ENCODE measurements around the gene MRPL20.
A peak's percentile ranks its signal among the peaks of the same experiment; 100 is the strongest.
"Not testable (repeated sequence)": the region's sequence is repeated elsewhere in the genome, so short reads cannot be mapped to it uniquely, and the experiment has no call there.

The MRPL20 gene

DNA sequence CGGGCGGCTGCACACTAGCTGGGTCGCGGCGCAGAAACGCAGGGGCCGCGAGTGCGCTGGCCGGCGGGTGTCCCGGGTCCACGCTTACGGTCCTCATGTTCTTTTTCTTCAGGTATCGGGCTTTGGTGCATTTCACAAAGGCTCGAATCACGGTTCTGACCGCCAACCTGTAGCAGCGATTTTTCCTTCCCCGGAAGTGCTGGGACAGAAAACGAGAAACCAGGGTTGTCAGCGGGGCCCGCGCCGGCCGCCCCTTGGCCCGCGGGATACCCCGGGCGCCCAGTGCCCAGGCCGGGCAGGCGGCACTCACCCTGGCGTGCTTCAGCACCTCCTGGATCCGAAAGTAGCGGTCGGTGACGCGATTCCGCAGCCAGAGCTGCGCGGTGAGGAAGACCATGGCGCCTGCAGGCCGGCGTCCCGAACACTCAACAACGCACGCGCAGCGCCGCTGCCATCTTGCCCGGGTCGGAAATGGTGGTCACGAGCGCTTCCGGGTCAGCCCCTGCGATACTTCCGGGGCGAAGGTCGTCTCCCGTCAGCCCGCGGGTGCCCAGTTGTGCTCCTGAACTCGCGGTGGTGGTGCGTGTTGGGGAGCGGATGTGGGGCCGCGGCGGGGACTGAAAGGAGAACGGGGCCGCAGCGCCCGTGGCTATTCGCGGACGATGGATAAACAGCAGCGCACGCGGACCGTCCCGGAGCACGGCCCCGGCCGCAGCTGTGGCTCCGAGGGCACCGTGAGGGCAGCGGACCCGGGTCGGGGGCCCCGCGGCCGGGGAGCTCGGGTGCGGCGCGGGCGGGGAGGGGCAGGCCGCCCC is at the start of gene MRPL20:
MRPL20 (minus strand) TSS at position 473 of the 815 bp plus-strand sequence; CDS start at position 397, 76 bp downstream.
- DNase-seq, result peak; percentile 81

DNA sequence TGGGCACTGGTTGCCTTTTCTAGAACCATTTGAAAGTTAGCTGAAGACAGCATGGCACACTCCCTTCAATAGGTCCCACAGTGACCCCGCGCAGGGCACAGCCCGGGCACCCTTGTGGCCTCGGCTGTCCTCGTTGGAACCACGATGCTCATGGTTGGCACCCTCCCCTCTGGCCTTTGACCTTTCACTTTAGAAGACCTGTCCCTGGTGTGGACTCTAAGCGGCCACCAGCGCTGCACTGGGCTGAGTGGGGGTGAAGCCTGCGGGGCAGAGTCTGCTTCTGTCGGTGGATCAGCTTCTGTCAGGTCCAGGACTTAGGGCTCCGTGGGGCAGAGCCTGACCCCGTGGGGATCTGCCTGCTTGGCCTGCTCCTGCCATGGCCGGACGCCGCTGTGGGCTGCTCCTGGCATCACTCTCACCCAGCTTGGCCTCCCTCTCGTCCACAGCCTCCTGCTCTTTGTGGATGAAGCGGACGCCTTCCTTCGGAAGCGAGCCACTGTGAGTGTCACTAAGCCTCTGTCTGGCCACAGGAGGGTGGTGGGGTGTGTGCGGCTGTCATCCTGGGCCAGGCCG is 49.7 kb upstream of the MRPL20 start:
- DNase-seq, result not testable (repeated sequence)

DNA sequence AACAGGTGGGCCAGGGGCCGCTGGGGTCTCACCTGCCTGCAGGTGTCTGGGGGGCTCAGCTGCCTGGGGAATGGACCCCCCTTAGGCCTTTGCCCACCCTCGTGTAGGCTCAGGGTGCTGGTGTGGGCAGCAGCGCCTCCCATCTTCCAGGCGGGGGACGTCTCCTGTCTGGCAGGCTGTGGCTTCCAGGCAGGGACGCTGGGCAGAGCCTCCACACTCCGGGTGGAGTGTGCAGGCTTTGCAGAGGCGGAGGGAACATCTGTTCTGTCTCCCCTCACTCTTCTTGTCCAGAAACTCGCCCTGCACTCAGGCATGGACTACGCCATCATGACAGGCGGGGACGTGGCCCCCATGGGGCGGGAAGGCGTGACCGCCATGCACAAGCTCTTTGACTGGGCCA is 48.8 kb upstream of the MRPL20 start:
- DNase-seq, result not testable (repeated sequence)

DNA sequence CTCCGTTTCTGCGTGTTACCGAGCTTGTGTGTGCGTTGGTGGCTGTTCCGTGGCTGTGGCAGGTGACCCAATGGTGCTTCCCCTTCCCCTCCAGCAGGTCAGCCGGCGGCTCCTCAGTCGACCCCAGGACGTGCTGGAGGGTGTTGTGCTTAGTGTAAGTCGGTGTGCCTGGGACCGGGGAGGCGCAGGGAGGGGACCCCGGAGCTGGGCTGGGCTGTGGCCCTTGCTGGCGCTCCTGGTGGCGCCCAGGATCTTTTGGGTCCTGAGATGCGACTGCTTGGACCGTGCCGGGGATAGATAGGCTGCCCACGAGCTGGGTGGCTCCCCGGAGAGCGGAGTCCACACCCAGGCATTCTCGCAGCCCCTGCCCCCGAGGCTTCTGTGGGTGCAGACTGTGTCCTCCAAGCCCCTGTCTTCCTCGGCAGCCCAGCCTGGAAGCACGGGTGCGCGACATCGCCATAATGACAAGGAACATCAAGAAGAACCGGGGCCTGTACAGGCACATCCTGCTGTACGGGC is 48.3 kb upstream of the MRPL20 start:
- no peak for DNase-seq

DNA sequence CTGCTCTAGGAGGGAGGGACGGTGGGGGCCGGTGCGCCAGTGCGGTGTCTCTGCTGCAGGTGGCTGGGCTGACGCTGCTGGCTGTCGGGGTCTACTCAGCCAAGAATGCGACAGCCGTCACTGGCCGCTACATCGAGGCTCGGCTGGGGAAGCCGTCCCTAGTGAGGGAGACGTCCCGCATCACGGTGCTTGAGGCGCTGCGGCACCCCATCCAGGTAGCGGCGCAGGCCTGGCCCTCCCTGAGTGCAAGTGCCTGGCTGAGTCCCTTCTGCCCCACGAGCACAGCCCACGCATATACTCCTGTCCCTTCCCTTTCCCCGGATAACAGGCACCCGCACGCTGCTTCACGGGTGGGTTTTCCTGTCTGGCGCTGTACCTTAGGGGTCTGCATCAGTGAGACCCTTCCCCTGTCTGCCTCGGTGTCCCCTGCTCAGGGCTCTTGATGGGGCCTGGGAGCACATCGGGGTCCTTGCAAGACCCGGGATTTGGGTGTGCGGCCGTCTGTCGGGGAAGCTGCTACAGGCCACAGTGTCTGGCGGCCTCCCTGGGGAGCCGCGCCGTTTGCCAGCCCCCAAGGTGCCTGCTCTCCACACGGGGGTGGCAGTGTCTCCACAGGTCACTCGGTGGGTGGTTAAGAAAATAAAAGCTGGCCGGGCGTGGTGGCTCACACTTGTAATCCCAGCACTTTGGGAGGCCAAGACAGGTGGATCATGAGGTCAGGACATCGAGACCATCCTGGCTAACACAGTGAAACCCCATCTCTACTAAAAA is 47.4 kb upstream of the MRPL20 start:
- not testable (repeated sequence) for DNase-seq

DNA sequence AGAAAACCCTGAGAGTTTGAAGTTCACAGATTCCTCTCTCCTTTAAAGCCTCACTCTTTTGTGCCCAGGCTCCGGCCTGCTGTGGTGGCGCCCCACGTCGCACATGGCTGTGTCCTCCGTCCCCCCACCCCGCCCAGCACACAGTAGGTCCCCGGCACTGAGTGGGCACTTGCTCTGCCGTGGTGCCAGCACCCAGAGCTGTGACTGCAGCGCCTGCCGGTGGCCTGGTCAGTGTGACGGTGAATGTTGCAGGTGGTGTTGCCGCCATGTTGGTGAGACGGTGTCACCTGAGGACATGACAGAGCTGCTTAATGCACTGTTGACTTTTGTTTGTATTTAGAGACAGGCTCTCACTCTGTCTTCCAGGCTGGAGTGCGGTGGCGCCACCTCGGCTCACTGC is 45.8 kb upstream of the MRPL20 start:
- no peak for DNase-seq

DNA sequence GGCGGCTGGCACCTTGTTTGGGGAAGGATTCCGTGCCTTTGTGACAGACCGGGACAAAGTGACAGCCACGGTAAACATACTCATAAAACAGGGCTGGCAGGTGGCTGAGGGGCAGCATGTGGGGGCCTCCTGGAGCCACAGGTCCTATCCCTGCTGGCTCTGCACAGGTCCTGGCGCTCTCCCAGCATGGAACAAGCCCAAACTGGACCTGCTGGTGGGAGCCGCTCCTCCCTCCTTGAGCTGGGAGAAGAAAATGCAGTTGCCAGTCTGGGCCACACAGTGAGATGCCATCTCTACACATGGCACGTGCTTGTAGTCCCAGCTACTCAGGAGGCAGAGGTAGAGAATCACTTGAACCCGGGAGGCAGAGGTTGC is 45.3 kb upstream of the MRPL20 start:
- not testable (repeated sequence) for DNase-seq

DNA sequence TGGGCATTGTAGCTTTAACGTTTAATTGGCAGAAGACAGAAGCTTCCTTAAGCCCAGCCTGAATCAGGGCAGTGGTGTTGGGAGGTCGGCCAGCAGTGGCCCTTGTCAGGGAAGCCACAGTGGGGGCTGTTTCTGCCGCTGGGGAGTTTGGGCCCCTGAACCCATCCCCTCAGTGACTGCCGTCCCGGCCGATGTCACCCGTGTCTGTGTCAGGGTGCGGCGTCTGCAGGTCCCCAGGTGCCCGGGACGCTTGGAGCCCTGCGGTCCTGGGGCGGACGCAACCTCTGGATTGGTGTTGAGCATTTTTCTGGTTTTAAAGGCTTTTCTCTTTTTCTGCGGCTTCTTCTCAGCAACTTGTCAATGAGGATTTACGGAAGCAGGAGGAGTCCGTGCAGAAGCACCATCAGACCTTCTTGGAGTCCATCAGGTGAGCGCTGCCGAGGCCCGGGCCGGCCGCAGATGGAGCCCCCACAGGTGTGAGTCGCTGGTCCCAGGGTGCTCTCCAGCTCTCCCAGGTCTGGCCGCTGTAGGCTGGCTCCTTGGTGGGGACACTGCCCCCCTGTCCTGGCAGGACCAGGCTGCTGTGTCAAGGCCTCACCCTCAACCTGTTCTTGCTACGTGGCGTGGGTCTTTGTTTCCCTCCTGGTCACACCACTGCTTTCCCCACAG is 44.7 kb upstream of the MRPL20 start:
- DNase-seq, result no peak

DNA sequence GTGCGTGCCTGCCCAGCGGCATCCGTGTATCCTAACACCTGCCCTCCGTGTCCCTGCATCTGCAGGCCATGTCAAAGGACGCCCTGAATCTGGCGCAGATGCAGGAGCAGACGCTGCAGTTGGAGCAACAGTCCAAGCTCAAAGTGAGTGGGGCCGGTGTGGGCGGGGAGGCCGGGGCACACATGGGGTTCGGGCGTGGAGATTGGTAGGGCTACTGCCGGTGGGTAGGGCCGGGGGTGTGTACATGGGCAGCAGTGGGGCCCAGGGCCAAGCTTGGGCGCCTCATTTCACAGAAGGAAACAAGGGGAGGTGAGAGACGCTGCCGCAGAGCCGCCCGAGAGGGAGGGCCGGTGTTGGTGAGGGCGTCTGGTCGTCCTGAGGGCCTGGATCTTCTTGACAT is 43.5 kb upstream of the MRPL20 start:
- not testable (repeated sequence) for DNase-seq

DNA sequence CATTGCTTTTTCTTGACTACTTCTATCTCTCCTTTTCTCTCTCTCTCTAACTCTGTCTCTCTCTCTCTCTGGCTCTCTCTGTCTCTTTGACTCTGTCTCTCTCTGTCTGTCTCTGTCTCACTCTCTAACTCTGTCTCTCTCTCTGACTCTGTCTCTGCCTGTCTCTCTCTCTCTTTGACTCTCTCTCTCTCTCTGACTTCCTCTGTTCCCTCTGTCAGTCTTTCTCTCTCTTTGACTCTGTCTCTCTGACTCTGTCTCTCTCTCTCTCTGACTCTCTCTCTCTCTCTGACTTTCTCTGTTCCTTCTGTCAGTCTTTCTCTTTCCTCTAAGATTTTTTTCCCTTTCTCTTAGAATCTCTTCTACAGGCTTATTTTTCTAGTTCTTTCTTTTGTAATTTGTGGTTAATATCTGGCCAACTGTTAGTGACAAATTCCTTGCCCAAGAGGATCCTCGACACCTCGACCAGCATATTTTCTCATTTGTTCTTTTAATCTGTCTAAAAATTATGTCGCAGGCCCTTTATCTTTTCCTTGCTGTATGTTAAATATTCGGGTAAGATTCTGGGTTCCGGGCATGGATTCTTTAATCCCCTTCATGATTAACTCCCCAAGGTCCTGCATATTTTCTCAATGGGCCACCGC is 42.1 kb upstream of the MRPL20 start, which contains the start of gene ATAD3C:
ATAD3C (plus strand) TSS at position 591 of the 641 bp plus-strand sequence. CDS start 995 bp downstream, outside the sequence.
- DNase-seq, result no peak

DNA sequence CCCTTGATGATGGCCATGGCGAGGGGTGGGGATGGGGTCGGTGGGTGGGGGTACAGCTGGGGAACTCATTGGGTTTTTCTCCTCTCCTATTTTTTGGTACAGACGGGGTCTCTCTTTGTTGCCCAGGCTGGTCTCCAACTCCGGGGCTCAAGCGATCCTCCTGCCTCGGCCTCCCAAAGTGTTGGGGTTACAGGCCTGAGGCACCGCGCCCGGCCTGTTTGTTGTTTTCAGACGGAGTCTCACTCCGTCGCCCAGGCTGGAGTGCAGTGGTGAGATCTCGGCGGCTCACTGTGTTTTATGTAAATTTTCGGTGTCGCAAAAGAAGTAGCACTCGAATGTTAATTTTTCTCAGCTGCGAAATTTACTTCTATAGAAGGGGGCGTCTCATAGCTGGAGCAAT is 39.5 kb upstream of the MRPL20 start:
- not testable (repeated sequence) for DNase-seq

DNA sequence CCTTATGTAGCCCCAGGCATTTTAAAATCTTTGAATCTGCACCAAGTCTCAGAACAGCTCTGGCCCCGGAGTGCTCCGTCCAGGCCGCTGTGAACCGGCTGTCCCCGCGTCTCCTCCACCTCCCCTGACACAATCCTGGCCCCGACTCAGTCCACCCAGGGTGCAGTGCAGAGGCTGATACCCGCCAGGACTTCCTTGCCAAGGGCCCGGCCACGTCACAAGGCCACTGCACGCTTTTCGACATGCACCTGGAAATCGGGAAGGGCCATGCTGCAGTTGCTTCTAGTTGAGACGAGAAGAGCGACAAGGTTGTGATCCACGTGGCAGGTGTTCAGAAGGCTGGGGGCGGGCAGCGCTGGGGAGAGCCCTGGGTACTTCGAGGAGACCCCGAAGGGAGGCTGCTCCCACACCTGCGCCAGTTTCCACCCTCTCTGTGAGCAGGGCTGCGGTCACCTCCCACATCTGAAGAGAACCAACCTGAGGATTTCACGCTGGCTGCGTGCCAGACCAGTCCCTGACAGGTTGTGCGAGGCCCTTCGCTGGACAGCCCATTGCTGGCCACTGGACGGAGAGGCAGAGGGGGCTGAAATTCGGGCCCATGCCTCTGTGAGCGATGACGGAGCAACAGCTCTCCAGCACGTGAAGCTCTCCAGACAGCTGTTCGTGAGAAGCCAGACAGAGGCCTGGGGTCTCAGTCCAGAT is 35.1 kb upstream of the MRPL20 start:
- DNase-seq, result no peak

DNA sequence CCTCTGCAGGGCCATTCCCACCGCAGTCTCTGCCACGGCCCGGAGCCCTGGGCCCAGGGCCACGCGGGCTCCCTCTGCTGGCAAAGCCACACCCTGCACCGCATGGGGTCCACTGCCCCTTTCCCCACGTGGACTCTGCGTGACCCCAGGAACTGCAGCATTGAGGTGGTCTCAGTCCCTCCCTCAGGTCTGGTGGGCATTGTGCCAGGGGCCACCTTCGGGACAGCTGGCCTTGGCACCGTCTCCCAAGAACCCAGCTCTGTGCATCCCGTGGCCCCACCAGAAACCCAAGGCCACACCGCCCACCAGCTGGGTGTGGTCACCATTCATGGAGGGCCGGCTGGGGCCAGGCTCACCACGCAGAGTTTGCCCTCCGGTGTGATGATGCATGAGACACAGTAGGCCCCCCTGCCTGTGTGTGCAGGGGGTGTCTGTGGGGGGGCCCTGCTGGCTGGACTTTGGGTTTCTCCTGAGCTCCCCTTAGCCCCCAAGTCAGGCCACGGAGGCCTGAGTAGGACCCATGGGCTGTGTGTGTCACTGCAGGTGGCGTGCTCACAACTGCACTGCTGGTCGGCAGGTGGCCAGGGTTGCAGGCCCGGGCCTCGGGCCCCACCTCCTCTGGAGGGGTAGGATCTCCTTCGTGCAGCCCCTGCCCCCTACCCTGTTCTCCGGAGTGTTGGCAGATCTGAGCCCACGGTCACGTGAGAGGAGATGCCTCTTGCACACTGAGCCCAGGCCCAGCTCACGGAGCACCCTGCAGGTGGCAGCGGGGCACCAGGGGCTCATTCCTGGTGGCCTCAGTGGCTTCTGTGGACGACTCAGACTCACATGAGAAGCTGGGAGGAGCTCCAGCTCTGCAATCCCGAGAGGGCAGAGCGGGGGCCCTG is 34.2 kb upstream of the MRPL20 start:
- DNase-seq, result no peak

DNA sequence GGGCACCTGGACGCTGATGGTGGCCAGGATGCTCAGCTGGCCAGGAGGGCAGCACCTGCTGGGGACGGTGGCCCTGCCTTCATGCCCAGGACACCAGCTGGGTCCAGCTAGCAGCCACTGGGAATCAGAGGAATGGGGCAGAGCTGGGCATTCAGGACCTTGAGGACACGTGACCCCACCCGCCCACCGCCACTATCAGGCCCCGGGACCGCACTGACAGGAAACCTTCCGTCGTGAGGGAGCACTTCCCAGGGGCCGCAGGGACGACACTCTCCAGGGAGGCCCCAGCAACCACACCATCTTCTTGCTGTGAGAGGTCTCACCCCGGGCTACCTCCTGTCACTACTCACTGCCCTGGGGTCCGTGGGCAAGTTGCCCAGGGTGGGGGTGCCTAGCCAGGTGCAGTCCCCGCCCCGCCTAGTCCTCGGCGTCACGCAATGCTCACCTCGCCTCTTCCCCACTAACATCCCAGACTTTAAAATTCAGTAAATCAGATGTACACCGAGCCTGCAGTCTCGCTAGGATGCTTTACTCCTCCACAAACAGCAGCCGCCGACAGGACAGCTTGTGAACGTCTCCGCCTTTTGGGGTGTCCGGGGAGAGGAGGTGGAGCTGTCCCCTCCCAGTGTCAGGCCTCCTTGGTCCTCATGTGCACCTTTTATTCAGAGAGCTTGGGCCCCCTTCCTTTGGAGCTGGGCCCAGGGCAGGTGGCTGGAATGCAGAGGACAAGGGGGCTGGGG is 33.3 kb upstream of the MRPL20 start:
- DNase-seq, result no peak

DNA sequence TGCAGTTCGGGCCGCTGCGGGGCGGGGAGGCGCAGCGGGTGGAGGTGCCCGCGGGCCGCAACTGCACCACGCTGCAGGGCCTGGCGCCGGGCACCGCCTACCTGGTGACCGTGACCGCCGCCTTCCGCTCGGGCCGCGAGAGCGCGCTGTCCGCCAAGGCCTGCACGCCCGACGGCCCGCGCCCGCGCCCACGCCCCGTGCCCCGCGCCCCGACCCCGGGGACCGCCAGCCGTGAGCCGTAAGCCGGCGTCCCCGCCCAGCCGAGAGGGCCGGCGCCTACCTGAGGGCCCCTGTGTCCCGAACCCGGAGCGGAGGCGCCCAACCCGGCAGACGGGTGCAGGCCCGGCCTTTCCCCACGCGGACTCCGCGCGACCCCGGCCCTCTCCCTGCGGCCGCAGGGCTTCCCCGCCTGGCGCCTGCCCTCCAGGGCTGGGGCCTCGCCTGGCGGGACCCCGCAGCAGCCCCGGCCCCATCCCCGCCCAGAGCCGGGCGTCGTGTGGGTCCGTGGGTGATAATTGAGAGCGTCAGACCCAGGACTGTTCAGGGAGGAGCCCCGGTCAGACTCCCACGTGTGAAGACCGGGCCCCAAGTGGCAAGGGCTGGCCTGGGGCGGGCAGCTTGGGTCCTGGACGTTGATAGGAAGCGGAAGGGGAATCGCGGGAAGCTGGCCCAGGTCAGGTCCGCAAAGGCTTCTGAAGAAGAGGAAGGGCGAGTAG is 32.6 kb upstream of the MRPL20 start:
- no peak for DNase-seq

DNA sequence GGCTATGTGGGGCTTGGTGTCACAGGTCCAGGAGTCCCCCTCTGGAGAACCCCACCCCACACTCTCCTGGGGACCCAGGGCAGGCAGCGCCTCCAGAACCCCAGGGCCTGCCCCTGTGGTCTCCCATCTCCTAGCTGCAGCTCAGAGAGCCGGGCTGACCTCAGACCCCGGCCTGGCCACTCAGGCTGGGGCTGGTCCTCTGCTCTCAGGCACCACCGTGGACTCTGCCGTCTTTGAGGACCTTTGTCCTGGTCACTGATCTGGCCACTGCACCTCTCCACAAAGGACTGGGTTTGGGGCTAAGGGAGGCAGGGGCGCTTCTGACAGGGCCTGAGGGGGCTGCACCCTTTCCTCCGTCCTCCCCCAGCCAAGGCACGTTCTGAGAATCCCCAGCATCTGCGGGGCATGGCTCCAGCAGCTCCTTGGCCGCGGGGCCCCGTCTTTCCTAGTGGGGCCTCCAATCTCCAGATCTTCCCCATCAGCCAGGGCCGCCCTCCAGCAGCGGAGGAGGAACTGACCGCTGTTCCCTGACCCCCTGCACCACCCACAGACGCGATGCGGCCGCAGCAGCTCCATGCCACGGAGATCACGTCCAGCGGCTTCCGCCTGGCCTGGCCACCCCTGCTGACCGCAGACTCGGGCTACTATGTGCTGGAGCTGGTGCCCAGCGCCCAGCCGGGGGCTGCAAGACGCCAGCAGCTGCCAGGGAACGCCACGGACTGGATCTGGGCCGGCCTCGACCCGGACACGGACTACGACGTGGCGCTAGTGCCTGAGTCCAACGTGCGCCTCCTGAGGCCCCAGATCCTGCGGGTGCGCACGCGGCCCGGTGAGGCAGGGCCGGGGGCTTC is 31.7 kb upstream of the MRPL20 start:
- no peak for DNase-seq

DNA sequence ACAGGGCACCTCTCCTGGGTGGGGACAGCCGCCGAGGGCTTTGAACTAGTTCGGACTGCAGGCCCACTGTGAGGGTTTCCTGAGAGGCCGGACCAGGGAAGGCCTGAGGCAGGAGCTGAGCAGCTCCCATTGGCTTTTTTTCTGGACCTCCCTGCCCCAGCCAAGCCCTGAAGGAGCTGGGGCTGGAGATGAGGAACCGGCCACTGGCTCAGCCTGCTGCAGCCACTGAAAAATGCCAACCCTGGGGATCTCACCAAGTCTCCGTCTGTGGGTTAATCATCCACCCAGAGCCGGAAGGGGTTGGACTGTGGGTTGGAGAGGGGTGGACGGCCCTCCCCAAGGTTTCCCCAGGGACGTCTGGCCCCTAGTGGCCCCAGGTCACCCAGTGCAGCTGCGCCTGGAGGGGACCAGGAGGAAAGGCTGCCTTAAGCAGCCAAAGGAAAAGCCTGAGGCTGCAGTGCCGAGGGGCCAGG is 30.8 kb upstream of the MRPL20 start:
- peak; percentile 83 for DNase-seq
